A549 (cell line): ENCODE measurements around the gene RPGR. TPM values are rescaled to one million over a fixed set of nuclear protein-coding genes. Genes with fewer than 3 reads are reported as not detected.

ENCODE experiments used
- ATAC-seq, 2 experiments: fragments of 200-7000 bp in 1 of 2; fragments of >200 bp in 1 of 2; cut with Nextera tagmentation in 1 of 2; cut with Tn5 transposase in 1 of 2; 3 replicates each; pipeline versions ENCODE4 v1.8.0 to v1.9.1; 2018 to 2020; ENCODE audit warnings: mild to moderate bottlenecking in 1 of 2, moderate library complexity in 1 of 2
- CTCF ChIA-PET: fragments of 300-600 bp; sonication (Branson Sonifier 250); formaldehyde crosslinking; extraction: SDS; loops from one replicate; lab custom pipeline; 2021; ENCODE audit warnings: antibody characterized with exemption, inconsistent platforms; lab: Yijun Ruan, JAX
- POLR2A ChIA-PET: fragments of 350-600 bp; formaldehyde crosslinking; extraction: SDS; loops from one replicate; lab custom pipeline; 2021; ENCODE audit warnings: antibody characterized with exemption, inconsistent platforms; lab: Yijun Ruan, JAX
- DNase-seq, 2 experiments: peaks; one replicate each; pipeline versions ENCODE4 v3.0.0 to v3.0.0-alpha.2; 2011 to 2016; ENCODE audit warnings: low read depth in 1 of 2, low spot score in 1 of 2
- FAIRE-seq: peaks from 2 replicates; lab custom pipeline; 2011; peaks lifted over from hg19 to GRCh38; lab: Jason Lieb, UNC
- H3K27ac ChIP-seq, 2 experiments: fragments of >200 bp; sonication (Bioruptor Twin); formaldehyde crosslinking; 3 replicates each; pipeline ENCODE4 v1.5.1; 2016 to 2017
- H3K4me1 ChIP-seq: fragments of >200 bp; sonication (Bioruptor Twin); formaldehyde crosslinking; 3 replicates; pipeline ENCODE4 v1.6.1; 2016
- H3K4me2 ChIP-seq: fragments of >200 bp; sonication (Bioruptor Twin); formaldehyde crosslinking; 3 replicates; pipeline ENCODE4 v1.6.1; 2016
- H3K4me3 ChIP-seq: fragments of >200 bp; sonication (Bioruptor Twin); formaldehyde crosslinking; 3 replicates; pipeline ENCODE4 v1.5.1; 2016
- H3K9me3 ChIP-seq: fragments of >200 bp; sonication (Bioruptor Twin); formaldehyde crosslinking; 3 replicates; pipeline ENCODE4 v1.6.1; 2016
- ATOH8 ChIP-seq: fragments of 250-450 bp; sonication (Bioruptor Pico); IDR thresholded peaks from 2 replicates; pipeline ENCODE4 v1.5.0; 2020; ENCODE audit warnings: low read depth, mild to moderate bottlenecking, moderate library complexity
- BHLHE40 ChIP-seq: IDR thresholded peaks from 2 replicates; pipeline ENCODE4 v1.6.1; 2012; ENCODE audit warnings: low read depth, low read length, inconsistent platforms
- CBX8 ChIP-seq: fragments of 200-600 bp; sonication (generic); IDR thresholded peaks from 2 replicates; pipeline ENCODE4 v1.6.1; 2016
- CHD4 ChIP-seq: fragments of 200-600 bp; sonication (generic); IDR thresholded peaks from 2 replicates; pipeline ENCODE4 v1.6.1; 2016; ENCODE audit warnings: antibody characterized with exemption, mild to moderate bottlenecking, borderline replicate concordance
- CTCF ChIP-seq: fragments of >200 bp; sonication (Bioruptor Twin); formaldehyde crosslinking; IDR thresholded peaks from 3 replicates; pipeline ENCODE4 v1.5.1; 2016
- EHF ChIP-seq: fragments of 250-450 bp; sonication (Bioruptor Pico); IDR thresholded peaks from 2 replicates; pipeline ENCODE4 v1.5.0; 2020; ENCODE audit warnings: mild to moderate bottlenecking
- FOSB ChIP-seq: fragments of 250-450 bp; sonication (Bioruptor Pico); IDR thresholded peaks from 2 replicates; pipeline ENCODE4 v1.5.0; 2020; ENCODE audit warnings: mild to moderate bottlenecking, moderate library complexity
- GATA3 ChIP-seq: IDR thresholded peaks from 2 replicates; pipeline ENCODE4 v1.6.1; 2012; ENCODE audit warnings: borderline replicate concordance
- HEYL ChIP-seq: fragments of 250-450 bp; sonication (Bioruptor Pico); IDR thresholded peaks from 2 replicates; pipeline ENCODE4 v1.8.0; 2021; ENCODE audit warnings: mild to moderate bottlenecking, moderate library complexity
- HOXB5 ChIP-seq: fragments of 250-450 bp; sonication (Bioruptor Pico); IDR thresholded peaks from 2 replicates; pipeline ENCODE4 v1.5.0; 2020; ENCODE audit warnings: mild to moderate bottlenecking, moderate library complexity
- JUNB ChIP-seq: fragments of >200 bp; sonication (Bioruptor Twin); formaldehyde crosslinking; IDR thresholded peaks from 2 replicates; pipeline ENCODE4 v1.6.1; 2016
- KDM5A ChIP-seq: fragments of 200-600 bp; sonication (generic); IDR thresholded peaks from 2 replicates; pipeline ENCODE4 v1.6.1; 2016; ENCODE audit warnings: antibody characterized with exemption, mild to moderate bottlenecking
- MAFK ChIP-seq: fragments of 450-650 bp; IDR thresholded peaks from 2 replicates; pipeline ENCODE4 v1.6.1; 2014; ENCODE audit not compliant: partially characterized antibody
- MAX ChIP-seq: IDR thresholded peaks from 2 replicates; pipeline ENCODE4 v1.6.1; 2012
- MAZ ChIP-seq: fragments of 150-350 bp; IDR thresholded peaks from 2 replicates; pipeline ENCODE4 v1.6.1; 2014; ENCODE audit warnings: antibody characterized with exemption, low read depth, low read length, borderline replicate concordance
- NR3C1 ChIP-seq: fragments of >200 bp; sonication (Bioruptor Twin); formaldehyde crosslinking; IDR thresholded peaks from 3 replicates; pipeline ENCODE4 v1.6.1; 2017
- RAD21 ChIP-seq, 2 experiments: fragments of >200 bp in 1 of 2; sonication (Bioruptor Twin) in 1 of 2; formaldehyde crosslinking in 1 of 2; IDR thresholded peaks in 1 of 2; conservative IDR thresholded peaks in 1 of 2; 2 replicates in 1 of 2; 3 replicates in 1 of 2; pipeline ENCODE4 v1.6.1; 2012 to 2018; ENCODE audit warnings: inconsistent platforms in 1 of 2
- REST ChIP-seq: fragments of 200-600 bp; sonication (generic); IDR thresholded peaks from 2 replicates; pipeline ENCODE4 v1.6.1; 2016; ENCODE audit warnings: antibody characterized with exemption, mild to moderate bottlenecking, moderate library complexity
- SREBF2 ChIP-seq: fragments of 450-650 bp; IDR thresholded peaks from 2 replicates; pipeline ENCODE4 v1.6.1; 2014; ENCODE audit warnings: mild to moderate bottlenecking, moderate library complexity
- TFCP2L1 ChIP-seq: fragments of 250-450 bp; sonication (Bioruptor Pico); IDR thresholded peaks from 2 replicates; pipeline ENCODE4 v1.5.0; 2021; ENCODE audit warnings: mild to moderate bottlenecking
- USF2 ChIP-seq: fragments of 450-650 bp; IDR thresholded peaks from 2 replicates; pipeline ENCODE4 v1.6.1; 2014; ENCODE audit warnings: antibody characterized with exemption
- ZC3H11A ChIP-seq: fragments of 450-650 bp; IDR thresholded peaks from 2 replicates; pipeline ENCODE4 v1.6.1; 2014; ENCODE audit warnings: antibody characterized with exemption, mild to moderate bottlenecking
- ZFP36 ChIP-seq: fragments of 450-650 bp; IDR thresholded peaks from 2 replicates; pipeline ENCODE4 v1.6.1; 2014; ENCODE audit warnings: borderline replicate concordance; ENCODE audit not compliant: partially characterized antibody
- ZSCAN20 ChIP-seq: fragments of 250-450 bp; sonication (Bioruptor Pico); IDR thresholded peaks from 2 replicates; pipeline ENCODE4 v1.8.0; 2022; ENCODE audit warnings: mild to moderate bottlenecking, moderate library complexity
- WGBS: methylation state at CpG from one replicate; pipeline ENCODE4 v1.1.6; 2017; ENCODE audit errors: missing lambda C conversion rate; 5-methylcytosine and 5-hydroxymethylcytosine counted together
- polyA plus RNA-seq, 4 experiments: library from polyadenylated mRNA; depleted of rRNA in 3 of 4; stranded (reverse); fragments of >200 nt; fragmentation: RNase III in 1 of 4; extraction: RNeasy Plus Mini Kit Qiagen cat#74134 plus additional on column Dnase treatment in 1 of 4; gene quantifications; 2 replicates in 3 of 4; 3 replicates in 1 of 4; pipeline ENCODE4 v1.2.3, GENCODE V29; 2011 to 2017

The RPGR gene
- polyA plus RNA-seq, 2 of the 4 experiments (the other 2 are of a cell fraction) = 8.1 to 10.5 TPM

GRCh38 chrX:38374431-38374830 is 47.1 kb upstream of the RPGR start (continued):
- TF ChIP-seq CBX8 (no peak), ZFP36 (no peak), KDM5A (no peak)

- no peak for DNase-seq
- Histone ChIP-seq H3K4me2 (no peak overlapping the region), H3K9me3 (no peaks in the 10 kb centered on the region), H3K4me1 (no peaks in the 10 kb centered on the region), H3K4me3 (no peak overlapping the region), H3K27ac (no peak overlapping the region)
- FAIRE-seq = no peak
- WGBS = 11% methylated on average over 2 of the region's 2 CpGs
- TF ChIP-seq BHLHE40 (no peak), REST (no peak), MAFK (no peak)
- no peak for ATAC-seq
- POLR2A ChIA-PET = no interaction called here
- CTCF ChIA-PET = no interaction called here
Observed at GRCh38 chrX:38371641-38372040, 44.3 kb upstream of the RPGR start.

- H3K4me2 ChIP-seq = no peak overlapping the region
- no peak overlapping the region for H3K27ac ChIP-seq
- H3K4me1 ChIP-seq = no peaks in the 10 kb centered on the region
- TF ChIP-seq MAZ = no peak
- WGBS = 17% methylated on average over 2 of the region's 2 CpGs
- ATAC-seq (no peak), FAIRE-seq (peak; percentile 23), DNase-seq (no peak)
- ChIA-PET CTCF (no interaction called here), POLR2A (no interaction called here)
- H3K9me3 ChIP-seq = no peaks in the 10 kb centered on the region
- no peak overlapping the region for H3K4me3 ChIP-seq
Observed at GRCh38 chrX:38368774-38369173, 41.5 kb upstream of the RPGR start.

GRCh38 chrX:38365954-38366353 is 38.6 kb upstream of the RPGR start:
- Histone ChIP-seq H3K4me1 (no peaks in the 10 kb centered on the region), H3K4me3 (no peak overlapping the region), H3K27ac (no peak overlapping the region), H3K4me2 (no peak overlapping the region), H3K9me3 (no peaks in the 10 kb centered on the region)
- WGBS = 8% methylated on average over 2 of the region's 3 CpGs
- FAIRE-seq = no peak
- no peak for DNase-seq
- ATAC-seq = no peak
- POLR2A ChIA-PET = no interaction called here
- no peak for TF ChIP-seq HEYL (CRISPR knock-in tag)
- CTCF ChIA-PET = no interaction called here

GRCh38 chrX:38363046-38363445 is 35.7 kb upstream of the RPGR start:
- POLR2A ChIA-PET = no interaction called here
- TF ChIP-seq EHF (CRISPR knock-in tag) (no peak), USF2 (no peak), MAX (no peak), BHLHE40 (no peak), HOXB5 (CRISPR knock-in tag) (no peak), NR3C1 (no peak), SREBF2 (no peak), CTCF (no peak), CHD4 (no peak), ZFP36 (no peak), FOSB (CRISPR knock-in tag) (no peak), GATA3 (no peak), ZSCAN20 (CRISPR knock-in tag) (no peak), CBX8 (no peak), RAD21 (conservative IDR thresholded peaks at IDR 0.05 in 1 of 2, IDR thresholded peaks at IDR 0.05 in 1 of 2) (no peak), TFCP2L1 (CRISPR knock-in tag) (no peak), ZC3H11A (no peak), ATOH8 (CRISPR knock-in tag) (no peak), KDM5A (no peak), JUNB (no peak)
- TF ChIP-seq, all 56 proteins: peak for 0
- no peaks in the 10 kb centered on the region for H3K9me3 ChIP-seq
- H3K4me3 ChIP-seq = no peak overlapping the region
- no peak for ATAC-seq
- no peak for DNase-seq
- CTCF ChIA-PET = no interaction called here
- H3K4me1 ChIP-seq = no peaks in the 10 kb centered on the region
- no peak overlapping the region for H3K4me2 ChIP-seq
- no peak overlapping the region for H3K27ac ChIP-seq
- FAIRE-seq = no peak
